Gastrocnemius medialis (tissue), 4 donors: ENCODE results near the gene CCS.

ENCODE experiments used
- CTCF ChIP-seq, 5 experiments: fragments of 450-650 bp in 3 of 5; fragments of 200-600 bp in 2 of 5; sonication (generic) in 2 of 5; IDR thresholded peaks in 4 of 5; conservative IDR thresholded peaks in 1 of 5; 1 replicate in 4 of 5; 2 replicates in 1 of 5; pipeline ENCODE4 v1.5.1; 2016 to 2019; ENCODE audit warnings: antibody characterized with exemption in 5 of 5, mild to moderate bottlenecking in 3 of 5, moderate library complexity in 3 of 5
- POLR2A ChIP-seq, 2 donors: fragments of 450-650 bp; IDR thresholded peaks; one replicate each; pipeline ENCODE4 v1.6.1; 2017; ENCODE audit warnings: antibody characterized with exemption in 2 of 2, mild to moderate bottlenecking in 2 of 2, moderate library complexity in 2 of 2

- no peak for TF ChIP-seq CTCF (IDR thresholded peaks at IDR 0.05 in 4 of 5, conservative IDR thresholded peaks at IDR 0.05 in 1 of 5)
- TF ChIP-seq POLR2A (IDR thresholded peaks at IDR 0.05): no peak
Observed at GRCh38 chr11:66603072-66603471, 10.1 kb downstream of the CCS start.
